Peyer's patch (tissue), 4 donors: ENCODE results near the gene MAG. TPM values are rescaled to one million over a fixed set of nuclear protein-coding genes. Genes with fewer than 3 reads are reported as not detected.

Experiments
- DNase-seq, 3 donors: peaks; one replicate each; pipeline ENCODE4 v3.0.0-alpha.2; 2017 to 2019
- H3K27ac ChIP-seq, 4 donors: fragments of 200-600 bp; sonication (generic); one replicate each; pipeline ENCODE4 v1.5.1; 2016 to 2019
- H3K27me3 ChIP-seq, 2 donors: fragments of 200-600 bp; sonication (generic); one replicate each; pipeline ENCODE4 v1.5.1; 2019
- H3K36me3 ChIP-seq, 3 donors: fragments of 200-600 bp; sonication (generic); one replicate each; pipeline ENCODE4 v1.5.1; 2016 to 2019
- H3K4me1 ChIP-seq, 4 donors: fragments of 200-600 bp; sonication (generic); one replicate each; pipeline ENCODE4 v1.5.1; 2016 to 2019
- H3K4me3 ChIP-seq, 4 donors: fragments of 200-600 bp; sonication (generic); 1 replicate in 3 of 4; 2 replicates in 1 of 4; pipeline ENCODE4 v1.5.1; 2016 to 2019; ENCODE audit warnings: mild to moderate bottlenecking in 1 of 4
- H3K9me3 ChIP-seq, 4 donors: fragments of 200-600 bp; sonication (generic); one replicate each; pipeline ENCODE4 v1.5.1; 2016 to 2019; ENCODE audit warnings: mild to moderate bottlenecking in 1 of 4
- CTCF ChIP-seq, 6 experiments: fragments of 450-650 bp in 4 of 6; fragments of 200-600 bp in 2 of 6; sonication (generic) in 1 of 6; IDR thresholded peaks; one replicate each; pipeline ENCODE4 v1.5.1; 2017 to 2019; ENCODE audit warnings: antibody characterized with exemption in 6 of 6, mild to moderate bottlenecking in 3 of 6, moderate library complexity in 1 of 6
- POLR2A ChIP-seq, 2 donors: fragments of 450-650 bp; IDR thresholded peaks; one replicate each; pipeline ENCODE4 v1.5.1; 2017; ENCODE audit warnings: antibody characterized with exemption in 2 of 2, mild to moderate bottlenecking in 2 of 2, moderate library complexity in 2 of 2
- total RNA-seq, 4 donors: library from RNA; depleted of rRNA; stranded (reverse); fragments of >200 nt; gene quantifications; one replicate each; pipeline ENCODE4 v1.1.0, GENCODE V29; 2016

Gene MAG
- total RNA-seq, 4 donors from 2014 or later = 3.8 TPM; not detected in 3

GRCh38 chr19:35262101-35262761 lies 29.7 kb upstream of the MAG start:
- H3K4me1 ChIP-seq = peaks cover 0 to 21% (median 7%) of the 10 kb centered on the region in 4 donors
- H3K36me3 ChIP-seq = peaks cover 0 to 32% (median 0%) of the 10 kb centered on the region in 3 donors
- no peaks in the 10 kb centered on the region for H3K27me3 ChIP-seq
- H3K9me3 ChIP-seq = no peaks in the 10 kb centered on the region
- DNase-seq = peak; percentile 9 to 45 (median 44)
- H3K27ac ChIP-seq = no peak overlapping the region
- TF ChIP-seq POLR2A (IDR thresholded peaks at IDR 0.05) (no peak), CTCF (IDR thresholded peaks at IDR 0.05) (no peak)
- H3K4me3 ChIP-seq = no peak overlapping the region

GRCh38 chr19:35264268-35265125 lies 27.5 kb upstream of the MAG start:
- no peak for TF ChIP-seq POLR2A (IDR thresholded peaks at IDR 0.05)
- no peak for TF ChIP-seq CTCF (IDR thresholded peaks at IDR 0.05)
- Histone ChIP-seq H3K4me1 (peaks cover 0 to 26% (median 7%) of the 10 kb centered on the region in 4 donors), H3K27me3 (no peaks in the 10 kb centered on the region), H3K4me3 (no peak overlapping the region), H3K27ac (no peak overlapping the region), H3K9me3 (no peaks in the 10 kb centered on the region), H3K36me3 (peaks cover 0 to 26% (median 0%) of the 10 kb centered on the region in 3 donors)
- DNase-seq = peak; percentile 13 to 45 (median 41)

GRCh38 chr19:35265126-35265899 lies 26.6 kb upstream of the MAG start:
- Histone ChIP-seq H3K27me3 (no peaks in the 10 kb centered on the region), H3K36me3 (peaks cover 0 to 28% (median 0%) of the 10 kb centered on the region in 3 donors), H3K4me3 (no peak overlapping the region), H3K4me1 (peaks cover 0 to 34% (median 14%) of the 10 kb centered on the region in 4 donors), H3K9me3 (no peaks in the 10 kb centered on the region), H3K27ac (no peak overlapping the region)
- TF ChIP-seq CTCF (IDR thresholded peaks at IDR 0.05) = no peak
- TF ChIP-seq POLR2A (IDR thresholded peaks at IDR 0.05) = no peak
- peak in 2 of 3 donors; percentile 46 for DNase-seq

- DNase-seq = peak in 1 of 3 donors; percentile 49
- Histone ChIP-seq H3K4me1 (peaks cover 0 to 37% (median 15%) of the 10 kb centered on the region in 4 donors), H3K27ac (no peak overlapping the region), H3K9me3 (no peaks in the 10 kb centered on the region), H3K36me3 (peaks cover 0 to 33% (median 0%) of the 10 kb centered on the region in 3 donors), H3K27me3 (no peaks in the 10 kb centered on the region), H3K4me3 (no peak overlapping the region)
- TF ChIP-seq POLR2A (IDR thresholded peaks at IDR 0.05) (no peak), CTCF (IDR thresholded peaks at IDR 0.05) (no peak)
Observed at GRCh38 chr19:35265900-35266519, 26.0 kb upstream of the MAG start.
